Neural progenitor cell (in vitro differentiated cells): ENCODE data around the gene ELOVL3. TPM values are rescaled to one million over a fixed set of nuclear protein-coding genes. Genes with fewer than 3 reads are reported as not detected.

Experiments used
- DNase-seq: peaks from one replicate; pipeline ENCODE4 v3.0.0-alpha.2; 2016; ENCODE audit warnings: low spot score
- H2AFZ ChIP-seq: fragments of 200-600 bp; sonication (generic); replicated peaks from 2 replicates; pipeline ENCODE4 v1.6.1; 2016; ENCODE audit warnings: antibody characterized with exemption
- H3F3A ChIP-seq: fragments of 200-600 bp; sonication (generic); 2 replicates; pipeline ENCODE4 v1.6.1; 2016; ENCODE audit warnings: antibody characterized with exemption, low read depth
- H3K27ac ChIP-seq: fragments of 200-600 bp; sonication (generic); 2 replicates; pipeline ENCODE4 v1.5.1; 2016; ENCODE audit warnings: mild to moderate bottlenecking
- H3K27me3 ChIP-seq: fragments of 200-600 bp; sonication (generic); 2 replicates; pipeline ENCODE4 v1.6.1; 2016; ENCODE audit warnings: mild to moderate bottlenecking, moderate library complexity
- H3K36me3 ChIP-seq: fragments of 200-600 bp; sonication (generic); 2 replicates; pipeline ENCODE4 v1.5.1; 2016
- H3K4me1 ChIP-seq: fragments of 200-600 bp; sonication (generic); 2 replicates; pipeline ENCODE4 v1.6.1; 2016; ENCODE audit warnings: mixed run types
- H3K4me2 ChIP-seq: fragments of 200-600 bp; sonication (generic); 2 replicates; pipeline ENCODE4 v1.6.1; 2016
- H3K4me3 ChIP-seq: fragments of 200-600 bp; sonication (generic); 2 replicates; pipeline ENCODE4 v1.5.1; 2016
- H3K79me2 ChIP-seq: fragments of 200-600 bp; sonication (generic); 2 replicates; pipeline ENCODE4 v1.6.1; 2016; ENCODE audit warnings: low read depth
- H3K9ac ChIP-seq: fragments of 200-600 bp; sonication (generic); 2 replicates; pipeline ENCODE4 v1.6.1; 2016
- H3K9me3 ChIP-seq: fragments of 200-600 bp; sonication (generic); 2 replicates; pipeline ENCODE4 v1.5.1; 2016; ENCODE audit warnings: low read depth
- H4K20me1 ChIP-seq: fragments of 200-600 bp; sonication (generic); 2 replicates; pipeline ENCODE4 v1.6.1; 2016; ENCODE audit warnings: low read depth
- H3K27ac Mint-ChIP-seq: 3 replicates; pipeline ENCODE4 v1.8.0; 2021; ENCODE audit warnings: mixed read lengths
- H3K27me3 Mint-ChIP-seq: 2 replicates; pipeline ENCODE4 v1.8.0; 2022; ENCODE audit warnings: low read depth, mild to moderate bottlenecking, inconsistent platforms, moderate library complexity, mixed read lengths; ENCODE audit not compliant: insufficient read depth
- H3K36me3 Mint-ChIP-seq: 3 replicates; pipeline ENCODE4 v1.8.0; 2021; ENCODE audit warnings: mixed read lengths
- H3K4me1 Mint-ChIP-seq: 3 replicates; pipeline ENCODE4 v1.8.0; 2021; ENCODE audit warnings: mixed read lengths
- H3K4me3 Mint-ChIP-seq: 3 replicates; pipeline ENCODE4 v1.8.0; 2021; ENCODE audit warnings: mild to moderate bottlenecking, moderate library complexity, mixed read lengths
- H3K9me3 Mint-ChIP-seq: 3 replicates; pipeline ENCODE4 v1.8.0; 2020; ENCODE audit warnings: mixed read lengths
- EZH2 ChIP-seq: fragments of 200-600 bp; sonication (generic); IDR thresholded peaks from 2 replicates; pipeline ENCODE4 v1.6.1; 2017; ENCODE audit warnings: antibody characterized with exemption, mild to moderate bottlenecking, moderate library complexity
- EZH2phosphoT487 ChIP-seq: fragments of 200-600 bp; sonication (generic); IDR thresholded peaks from 2 replicates; pipeline ENCODE4 v1.6.1; 2017; ENCODE audit warnings: antibody characterized with exemption
- total RNA-seq: library from RNA; depleted of rRNA; stranded (reverse); fragments of >200 nt; gene quantifications from 2 replicates; pipeline ENCODE4 v1.2.3, GENCODE V29; 2015; ENCODE audit warnings: low replicate concordance
- TF ChIP-seq, protein P1 (sequence below): fragments of 200-600 bp; sonication (generic); IDR thresholded peaks from 2 replicates; pipeline ENCODE4 v1.5.1; 2017; ENCODE audit warnings: antibody characterized with exemption, mild to moderate bottlenecking

The ELOVL3 gene
- total RNA-seq, 1 donor from 2014 or later = not detected

GRCh38 chr10:102261842-102262241 lies 35.7 kb downstream of the ELOVL3 start:
- H3K36me3 Mint-ChIP-seq = peaks cover 20% of the 10 kb centered on the region

GRCh38 chr10:102262744-102263370 lies 36.8 kb downstream of the ELOVL3 start:
- Histone ChIP-seq H3K36me3 (peaks cover 12% of the 10 kb centered on the region), H3K4me1 (no peaks in the 10 kb centered on the region), H4K20me1 (peaks cover 15% of the 10 kb centered on the region), H3K9ac (no peak overlapping the region), H3F3A (no peaks in the 10 kb centered on the region), H2AFZ (no peak overlapping the region), H3K79me2 (peaks cover 8% of the 10 kb centered on the region), H3K9me3 (no peaks in the 10 kb centered on the region), H3K4me2 (no peak overlapping the region), H3K27ac (no peak overlapping the region), H3K4me3 (no peak overlapping the region), H3K27me3 (no peaks in the 10 kb centered on the region)
- TF ChIP-seq, protein P1, sequence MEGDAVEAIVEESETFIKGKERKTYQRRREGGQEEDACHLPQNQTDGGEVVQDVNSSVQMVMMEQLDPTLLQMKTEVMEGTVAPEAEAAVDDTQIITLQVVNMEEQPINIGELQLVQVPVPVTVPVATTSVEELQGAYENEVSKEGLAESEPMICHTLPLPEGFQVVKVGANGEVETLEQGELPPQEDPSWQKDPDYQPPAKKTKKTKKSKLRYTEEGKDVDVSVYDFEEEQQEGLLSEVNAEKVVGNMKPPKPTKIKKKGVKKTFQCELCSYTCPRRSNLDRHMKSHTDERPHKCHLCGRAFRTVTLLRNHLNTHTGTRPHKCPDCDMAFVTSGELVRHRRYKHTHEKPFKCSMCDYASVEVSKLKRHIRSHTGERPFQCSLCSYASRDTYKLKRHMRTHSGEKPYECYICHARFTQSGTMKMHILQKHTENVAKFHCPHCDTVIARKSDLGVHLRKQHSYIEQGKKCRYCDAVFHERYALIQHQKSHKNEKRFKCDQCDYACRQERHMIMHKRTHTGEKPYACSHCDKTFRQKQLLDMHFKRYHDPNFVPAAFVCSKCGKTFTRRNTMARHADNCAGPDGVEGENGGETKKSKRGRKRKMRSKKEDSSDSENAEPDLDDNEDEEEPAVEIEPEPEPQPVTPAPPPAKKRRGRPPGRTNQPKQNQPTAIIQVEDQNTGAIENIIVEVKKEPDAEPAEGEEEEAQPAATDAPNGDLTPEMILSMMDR = no peak
- TF ChIP-seq EZH2 = no peak
- TF ChIP-seq EZH2phosphoT487 = no peak
- Mint-ChIP-seq H3K4me1 (peaks cover 11% of the 10 kb centered on the region), H3K36me3 (peaks cover 21% of the 10 kb centered on the region), H3K4me3 (no peak overlapping the region), H3K9me3 (no peaks in the 10 kb centered on the region), H3K27ac (no peak overlapping the region), H3K27me3 (no peaks in the 10 kb centered on the region)
- no peak for DNase-seq

More at GRCh38 chr10:102261842-102262241, 35.7 kb downstream of the ELOVL3 start:
- H3K36me3 ChIP-seq = peaks cover 12% of the 10 kb centered on the region
- H3K9me3 Mint-ChIP-seq = no peaks in the 10 kb centered on the region
- H3K9me3 ChIP-seq = no peaks in the 10 kb centered on the region
- TF ChIP-seq EZH2 (no peak), EZH2phosphoT487 (no peak)
- TF ChIP-seq, protein P1 = no peak
- no peaks in the 10 kb centered on the region for H3K4me1 ChIP-seq
- no peak overlapping the region for H3K27ac ChIP-seq
- no peak overlapping the region for H2AFZ ChIP-seq
- H3K4me2 ChIP-seq = no peak overlapping the region
- no peaks in the 10 kb centered on the region for H3F3A ChIP-seq
- H3K79me2 ChIP-seq = peaks cover 10% of the 10 kb centered on the region
- H4K20me1 ChIP-seq = peaks cover 14% of the 10 kb centered on the region
- no peak overlapping the region for H3K27ac Mint-ChIP-seq
- H3K4me1 Mint-ChIP-seq = peaks cover 11% of the 10 kb centered on the region
- no peaks in the 10 kb centered on the region for H3K27me3 Mint-ChIP-seq
- no peaks in the 10 kb centered on the region for H3K27me3 ChIP-seq
- DNase-seq = no peak
- no peak overlapping the region for H3K4me3 Mint-ChIP-seq
- H3K4me3 ChIP-seq = no peak overlapping the region
- no peak overlapping the region for H3K9ac ChIP-seq

GRCh38 chr10:102264371-102264770 lies 38.3 kb downstream of the ELOVL3 start:
- peaks cover 8% of the 10 kb centered on the region for H3K79me2 ChIP-seq
- Mint-ChIP-seq H3K27me3 (no peaks in the 10 kb centered on the region), H3K4me3 (no peak overlapping the region), H3K9me3 (no peaks in the 10 kb centered on the region), H3K27ac (no peak overlapping the region), H3K36me3 (peaks cover 23% of the 10 kb centered on the region), H3K4me1 (peaks cover 11% of the 10 kb centered on the region)
- H3K4me3 ChIP-seq = no peak overlapping the region
- peaks cover 22% of the 10 kb centered on the region for H4K20me1 ChIP-seq
- H3K9me3 ChIP-seq = no peaks in the 10 kb centered on the region
- no peak for DNase-seq
- no peaks in the 10 kb centered on the region for H3K4me1 ChIP-seq
- H2AFZ ChIP-seq = no peak overlapping the region
- no peaks in the 10 kb centered on the region for H3K27me3 ChIP-seq
- H3K27ac ChIP-seq = no peak overlapping the region
- peaks cover 2% of the 10 kb centered on the region for H3F3A ChIP-seq
- H3K9ac ChIP-seq = no peak overlapping the region
- no peak overlapping the region for H3K4me2 ChIP-seq
- TF ChIP-seq EZH2phosphoT487 = no peak
- H3K36me3 ChIP-seq = peaks cover 6% of the 10 kb centered on the region

DNA sequence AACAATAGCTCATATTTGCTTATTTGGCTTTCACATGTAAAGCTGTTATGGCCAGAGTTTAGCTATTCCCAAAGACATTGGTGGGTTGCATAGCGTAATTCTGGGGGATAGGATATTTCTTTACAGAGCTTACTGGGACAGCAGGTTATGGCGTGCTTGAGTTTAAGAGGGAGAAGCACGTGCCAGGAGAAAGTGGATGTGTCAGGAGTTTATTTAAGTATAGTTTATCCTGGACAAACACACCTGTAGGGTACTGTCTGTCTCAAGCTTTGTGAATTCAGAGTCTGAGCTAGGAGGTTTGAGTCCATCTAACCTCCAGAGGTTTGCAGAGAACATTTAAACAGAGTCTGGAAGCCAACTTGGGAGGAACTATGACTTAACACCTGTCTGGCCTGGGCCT lies 40.6 kb downstream of the ELOVL3 start:
- H3K79me2 ChIP-seq = peaks cover 9% of the 10 kb centered on the region
- Mint-ChIP-seq H3K4me3 (no peak overlapping the region), H3K27me3 (no peaks in the 10 kb centered on the region), H3K9me3 (no peaks in the 10 kb centered on the region), H3K27ac (no peak overlapping the region), H3K4me1 (peaks cover 3% of the 10 kb centered on the region), H3K36me3 (peaks cover 17% of the 10 kb centered on the region)
- H2AFZ ChIP-seq = no peak overlapping the region
- no peaks in the 10 kb centered on the region for H3K9me3 ChIP-seq
- no peaks in the 10 kb centered on the region for H3K27me3 ChIP-seq
- peaks cover 3% of the 10 kb centered on the region for H3F3A ChIP-seq
- no peaks in the 10 kb centered on the region for H3K36me3 ChIP-seq
- H3K4me3 ChIP-seq = no peak overlapping the region
- DNase-seq = no peak
- H3K4me1 ChIP-seq = no peaks in the 10 kb centered on the region
- no peak overlapping the region for H3K4me2 ChIP-seq
- no peak overlapping the region for H3K9ac ChIP-seq
- H3K27ac ChIP-seq = no peak overlapping the region
- H4K20me1 ChIP-seq = peaks cover 25% of the 10 kb centered on the region
- TF ChIP-seq EZH2phosphoT487 = no peak
- TF ChIP-seq EZH2 = no peak
- TF ChIP-seq, protein P1 = no peak
